ENCODE data around the gene CAPNS1. TPM values are rescaled to one million over a fixed set of nuclear protein-coding genes. Genes with fewer than 3 reads are reported as not detected.
A peak's percentile ranks its signal among the peaks of the same experiment; 100 is the strongest.

The CAPNS1 gene
- polyA plus RNA-seq, 2 of the 4 experiments (the other 2 are of a cell fraction) = 1,236 to 1,551 TPM

GRCh38 chr19:36097036-36097435 is 42.8 kb upstream of the CAPNS1 start (continued):
- TF ChIP-seq EHMT2 (IDR thresholded peaks at IDR 0.05; ENCODE audit: low read depth) = no peak
- no peak for TF ChIP-seq CTCF (IDR thresholded peaks at IDR 0.05)
- no peak for TF ChIP-seq NPAS2 (CRISPR knock-in tag; IDR thresholded peaks at IDR 0.05; ENCODE audit: borderline replicate concordance)
- TF ChIP-seq, protein P1, sequence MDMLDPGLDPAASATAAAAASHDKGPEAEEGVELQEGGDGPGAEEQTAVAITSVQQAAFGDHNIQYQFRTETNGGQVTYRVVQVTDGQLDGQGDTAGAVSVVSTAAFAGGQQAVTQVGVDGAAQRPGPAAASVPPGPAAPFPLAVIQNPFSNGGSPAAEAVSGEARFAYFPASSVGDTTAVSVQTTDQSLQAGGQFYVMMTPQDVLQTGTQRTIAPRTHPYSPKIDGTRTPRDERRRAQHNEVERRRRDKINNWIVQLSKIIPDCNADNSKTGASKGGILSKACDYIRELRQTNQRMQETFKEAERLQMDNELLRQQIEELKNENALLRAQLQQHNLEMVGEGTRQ (IDR thresholded peaks at IDR 0.05) = no peak

GRCh38 chr19:36099166-36099785 is 40.6 kb upstream of the CAPNS1 start:
- H3K4me2 ChIP-seq = no peak overlapping the region
- H3K9me3 ChIP-seq = no peaks in the 10 kb centered on the region
- no peak overlapping the region for H3K27ac ChIP-seq
- CTCF ChIA-PET = interaction anchor here (0.7 to 15.7 kb wide), 6 partner anchors 10 to 70 kb away, joined by 3 to 157 read pairs (median 6); partner anchors contain the start of genes OVOL3, POLR2I, TBCB and THAP8
- peaks cover 5% of the 10 kb centered on the region; the same call in 2 of the 3 replicates for H3K4me1 ChIP-seq
- WGBS (ENCODE audit: missing lambda C conversion rate) = 86% methylated on average over 19 of the region's 19 CpGs
- no peak for ATAC-seq
- no peak for DNase-seq (ENCODE audit: low read depth in 1 of 2, low spot score in 1 of 2)
- POLR2A ChIA-PET = interaction anchor here (0.7 to 1.8 kb wide), 6 partner anchors 9 to 1994 kb away, joined by 3 to 6 read pairs (median 4); partner anchors contain the start of genes POLR2I and TBCB
- FAIRE-seq = no peak
- no peak overlapping the region for H3K4me3 ChIP-seq
- no peak for TF ChIP-seq CHD2 (IDR thresholded peaks at IDR 0.05; ENCODE audit: low read length, partially characterized antibody)
- TF ChIP-seq, protein P2, sequence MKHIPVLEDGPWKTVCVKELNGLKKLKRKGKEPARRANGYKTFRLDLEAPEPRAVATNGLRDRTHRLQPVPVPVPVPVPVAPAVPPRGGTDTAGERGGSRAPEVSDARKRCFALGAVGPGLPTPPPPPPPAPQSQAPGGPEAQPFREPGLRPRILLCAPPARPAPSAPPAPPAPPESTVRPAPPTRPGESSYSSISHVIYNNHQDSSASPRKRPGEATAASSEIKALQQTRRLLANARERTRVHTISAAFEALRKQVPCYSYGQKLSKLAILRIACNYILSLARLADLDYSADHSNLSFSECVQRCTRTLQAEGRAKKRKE (CRISPR knock-in tag; IDR thresholded peaks at IDR 0.05; ENCODE audit: low read depth) = no peak
- no peak for TF ChIP-seq RARB (CRISPR knock-in tag; IDR thresholded peaks at IDR 0.05)
- TF ChIP-seq GATA3 (IDR thresholded peaks at IDR 0.05; ENCODE audit: borderline replicate concordance) = no peak
- TF ChIP-seq RAD21 (conservative IDR thresholded peaks at IDR 0.05 in 1 of 2, IDR thresholded peaks at IDR 0.05 in 1 of 2) = no peak
- TF ChIP-seq BHLHE40 (IDR thresholded peaks at IDR 0.05; ENCODE audit: low read depth, low read length) = no peak
- no peak for TF ChIP-seq PHF8 (IDR thresholded peaks at IDR 0.05; ENCODE audit: borderline replicate concordance, low read depth)
- TF ChIP-seq, protein P3, sequence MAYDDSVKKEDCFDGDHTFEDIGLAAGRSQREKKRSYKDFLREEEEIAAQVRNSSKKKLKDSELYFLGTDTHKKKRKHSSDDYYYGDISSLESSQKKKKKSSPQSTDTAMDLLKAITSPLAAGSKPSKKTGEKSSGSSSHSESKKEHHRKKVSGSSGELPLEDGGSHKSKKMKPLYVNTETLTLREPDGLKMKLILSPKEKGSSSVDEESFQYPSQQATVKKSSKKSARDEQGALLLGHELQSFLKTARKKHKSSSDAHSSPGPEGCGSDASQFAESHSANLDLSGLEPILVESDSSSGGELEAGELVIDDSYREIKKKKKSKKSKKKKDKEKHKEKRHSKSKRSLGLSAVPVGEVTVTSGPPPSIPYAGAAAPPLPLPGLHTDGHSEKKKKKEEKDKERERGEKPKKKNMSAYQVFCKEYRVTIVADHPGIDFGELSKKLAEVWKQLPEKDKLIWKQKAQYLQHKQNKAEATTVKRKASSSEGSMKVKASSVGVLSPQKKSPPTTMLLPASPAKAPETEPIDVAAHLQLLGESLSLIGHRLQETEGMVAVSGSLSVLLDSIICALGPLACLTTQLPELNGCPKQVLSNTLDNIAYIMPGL (CRISPR knock-in tag; IDR thresholded peaks at IDR 0.05; ENCODE audit: borderline replicate concordance) = no peak
- TF ChIP-seq SREBF2 (IDR thresholded peaks at IDR 0.05) = no peak
- no peak for TF ChIP-seq HOXB13 (CRISPR knock-in tag; IDR thresholded peaks at IDR 0.05; ENCODE audit: low read depth)
- no peak for TF ChIP-seq ZFP36 (IDR thresholded peaks at IDR 0.05; ENCODE audit: borderline replicate concordance, partially characterized antibody)
- TF ChIP-seq CEBPB (IDR thresholded peaks at IDR 0.05) = no peak

DNA sequence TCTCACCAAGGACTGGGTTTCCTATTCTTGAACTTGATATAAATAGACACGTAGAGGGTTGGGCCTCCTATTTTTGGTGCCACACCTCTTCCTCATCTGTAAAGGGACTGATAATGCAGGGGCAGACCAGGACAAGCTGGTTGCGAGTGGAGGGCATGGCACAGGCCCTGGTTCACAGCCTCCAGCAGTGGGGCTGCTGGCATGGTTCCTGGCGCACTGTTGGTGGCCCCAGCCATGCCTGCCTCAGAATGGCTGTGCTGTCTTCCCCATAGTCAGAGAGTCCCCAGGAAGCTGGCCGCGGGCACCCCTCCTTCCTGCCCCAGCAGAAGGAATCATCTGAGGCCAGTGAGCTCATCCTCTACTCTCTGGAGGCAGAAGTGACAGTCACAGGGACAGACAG is 39.4 kb upstream of the CAPNS1 start:
- Histone ChIP-seq H3K4me1 (peaks cover 5% of the 10 kb centered on the region; the same call in 2 of the 3 replicates), H3K4me3 (no peak overlapping the region), H3K4me2 (no peak overlapping the region), H3K9me3 (no peaks in the 10 kb centered on the region), H3K27ac (no peak overlapping the region)
- ATAC-seq (no peak), FAIRE-seq (no peak), DNase-seq (ENCODE audit: low read depth in 1 of 2, low spot score in 1 of 2) (no peak)
- WGBS (ENCODE audit: missing lambda C conversion rate) = 99% methylated on average over 5 of the region's 5 CpGs
- ChIA-PET POLR2A (interaction anchor here (0.6 to 1.1 kb wide), 3 partner anchors 14 to 128 kb away, joined by 3 to 4 read pairs (median 4); partner anchors contain the start of gene POLR2I), CTCF (interaction anchor here (1.5 to 15.7 kb wide), 5 partner anchors 9 to 43 kb away, joined by 3 to 157 read pairs (median 33); partner anchors contain the start of genes OVOL3, POLR2I, TBCB and THAP8)
- 0 out of 2 replicates have a peak, but pooled peaks have one; percentile 17 for TF ChIP-seq POLR2A (IDR thresholded peaks at IDR 0.05; ENCODE audit: low read length)
- TF ChIP-seq JUNB (IDR thresholded peaks at IDR 0.05) = no peak

Measured in A549 (cell line).